ENCODE data around the gene HMGN4.
A peak's percentile ranks its signal among the peaks of the same experiment; 100 is the strongest.

Gene HMGN4

GRCh38 chr6:26576407-26576843, 38.3 kb downstream of the HMGN4 start:
- no peak for DNase-seq (ENCODE audit: low read depth in 2 of 3, low spot score in 1 of 3)

GRCh38 chr6:26576929-26577719, 39.0 kb downstream of the HMGN4 start:
- DNase-seq (ENCODE audit: low read depth in 2 of 3, low spot score in 1 of 3) = peak; percentile 74 to 82 (median 77)

- DNase-seq (ENCODE audit: low read depth in 2 of 3, low spot score in 1 of 3) = no peak
Observed at GRCh38 chr6:26577720-26578072, 39.5 kb downstream of the HMGN4 start.

GRCh38 chr6:26578279-26578678, 40.1 kb downstream of the HMGN4 start:
- DNase-seq (ENCODE audit: low read depth in 2 of 3, low spot score in 1 of 3) = no peak

- no peak for DNase-seq (ENCODE audit: low read depth in 2 of 3, low spot score in 1 of 3)
Observed at GRCh38 chr6:26578741-26579140, 40.6 kb downstream of the HMGN4 start.

GRCh38 chr6:26581164-26581915, 43.2 kb downstream of the HMGN4 start:
- DNase-seq (ENCODE audit: low read depth in 2 of 3, low spot score in 1 of 3) = no peak

- DNase-seq (ENCODE audit: low read depth in 2 of 3, low spot score in 1 of 3) = no peak
Observed at GRCh38 chr6:26588965-26589364, 50.8 kb downstream of the HMGN4 start.

GRCh38 chr6:26592649-26593048, 54.5 kb downstream of the HMGN4 start:
- no peak for DNase-seq (ENCODE audit: low read depth in 2 of 3, low spot score in 1 of 3)

GRCh38 chr6:26593278-26594130, 55.3 kb downstream of the HMGN4 start:
- DNase-seq (ENCODE audit: low read depth in 2 of 3, low spot score in 1 of 3) = no peak

GRCh38 chr6:26594131-26594498, 55.9 kb downstream of the HMGN4 start:
- DNase-seq (ENCODE audit: low read depth in 2 of 3, low spot score in 1 of 3) = no peak

- peak; percentile 47 to 65 (median 63) for DNase-seq (ENCODE audit: low read depth in 2 of 3, low spot score in 1 of 3)
Observed at GRCh38 chr6:26594730-26595632, 56.8 kb downstream of the HMGN4 start.

- peak; percentile 81 to 86 (median 85) for DNase-seq (ENCODE audit: low read depth in 2 of 3, low spot score in 1 of 3)
Observed at GRCh38 chr6:26595669-26596269, 57.6 kb downstream of the HMGN4 start.
